Skeletal muscle satellite cell (primary cell): ENCODE results near the gene ZBTB20.

Experiments used
- H3K27me3 ChIP-seq: 2 replicates; pipeline ENCODE4 v1.7.0; 2013; ENCODE audit warnings: low read length; ENCODE audit not compliant: control insufficient read depth, insufficient read depth
- H3K36me3 ChIP-seq: 2 replicates; pipeline ENCODE4 v1.7.0; 2013; ENCODE audit warnings: mild to moderate bottlenecking, control low read depth, low read length; ENCODE audit not compliant: insufficient read depth
- H3K4me1 ChIP-seq: 2 replicates; pipeline ENCODE4 v1.7.0; 2013; ENCODE audit warnings: low read length; ENCODE audit not compliant: control insufficient read depth, insufficient read depth
- H3K4me2 ChIP-seq: 2 replicates; pipeline ENCODE4 v1.7.0; 2013; ENCODE audit warnings: mild to moderate bottlenecking, low read length
- H3K4me3 ChIP-seq: 2 replicates; pipeline ENCODE4 v1.7.0; 2013; ENCODE audit warnings: low read length
- H3K9ac ChIP-seq: 2 replicates; pipeline ENCODE4 v1.7.0; 2013; ENCODE audit warnings: mild to moderate bottlenecking, low read depth, low read length, moderate library complexity
- H3K9me3 ChIP-seq: replicated peaks from 2 replicates; pipeline ENCODE4 v1.7.0; 2013; ENCODE audit warnings: mild to moderate bottlenecking, control low read depth, low read length

ZBTB20 gene

DNA sequence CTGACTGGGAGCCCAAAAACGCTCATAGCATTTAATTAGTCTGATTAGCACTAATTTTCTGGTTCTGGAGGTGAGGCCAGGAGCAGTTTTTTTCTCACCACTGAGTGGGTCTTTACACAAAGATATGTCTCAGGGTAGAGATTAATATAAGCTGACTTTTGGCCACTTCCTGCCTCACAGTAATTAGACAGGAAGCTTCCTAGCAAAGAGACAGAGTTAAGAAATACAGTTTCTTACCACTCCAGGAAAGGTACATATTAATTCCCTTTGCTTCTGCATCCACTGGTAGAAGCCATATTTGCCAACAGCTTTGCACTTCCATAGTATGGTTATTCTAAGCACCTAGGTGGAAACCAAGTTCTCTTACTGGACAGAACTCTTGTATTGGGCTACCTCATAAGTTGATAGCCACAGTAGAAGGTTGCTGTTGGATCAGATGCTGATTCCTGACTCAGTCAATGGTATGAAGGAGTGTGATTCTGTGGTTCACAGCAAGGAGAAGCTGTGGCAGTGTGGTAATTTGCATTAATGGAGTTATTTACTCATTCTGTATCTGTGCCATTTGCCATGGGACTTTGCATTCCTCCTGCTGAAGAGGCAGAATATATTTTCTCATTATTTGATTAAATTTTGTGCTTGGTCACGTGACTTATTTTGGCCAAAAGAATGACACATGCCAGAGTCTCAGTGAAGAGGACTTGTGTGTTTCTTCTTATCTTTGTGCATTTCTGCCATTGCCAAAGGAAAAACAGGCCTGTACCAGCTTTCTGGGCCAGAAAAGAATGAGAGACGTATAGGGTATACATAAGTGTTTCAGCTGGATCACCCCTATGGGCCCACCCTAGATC lies 17.5 kb upstream of the ZBTB20 start:
- Histone ChIP-seq H3K4me2 (no peak overlapping the region), H3K9ac (no peak overlapping the region), H3K27me3 (no peaks in the 10 kb centered on the region), H3K4me3 (no peak overlapping the region), H3K4me1 (no peaks in the 10 kb centered on the region), H3K9me3 (no peaks in the 10 kb centered on the region), H3K36me3 (no peaks in the 10 kb centered on the region)

DNA sequence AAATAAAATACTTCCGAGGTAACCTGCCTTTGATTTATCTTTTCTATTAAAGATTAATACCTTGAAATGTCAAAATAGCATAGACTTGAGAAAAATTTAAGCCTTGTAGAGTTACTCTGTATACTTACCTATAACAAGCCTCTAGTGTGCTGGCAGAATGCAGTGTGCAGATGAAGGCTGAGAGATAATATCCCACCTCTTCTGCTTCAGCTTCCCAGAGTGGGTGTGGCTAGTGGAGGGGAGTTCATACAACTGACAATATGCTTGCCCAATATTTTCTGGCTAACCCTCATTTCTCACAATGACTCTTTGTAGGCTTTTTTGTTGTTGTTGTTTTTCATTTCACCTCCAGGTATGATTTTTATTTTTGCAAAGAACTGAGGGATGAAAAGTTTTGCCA lies 15.7 kb upstream of the ZBTB20 start:
- Histone ChIP-seq H3K4me2 (no peak overlapping the region), H3K4me1 (no peaks in the 10 kb centered on the region), H3K27me3 (no peaks in the 10 kb centered on the region), H3K9ac (no peak overlapping the region), H3K4me3 (no peak overlapping the region), H3K9me3 (no peaks in the 10 kb centered on the region), H3K36me3 (no peaks in the 10 kb centered on the region)

DNA sequence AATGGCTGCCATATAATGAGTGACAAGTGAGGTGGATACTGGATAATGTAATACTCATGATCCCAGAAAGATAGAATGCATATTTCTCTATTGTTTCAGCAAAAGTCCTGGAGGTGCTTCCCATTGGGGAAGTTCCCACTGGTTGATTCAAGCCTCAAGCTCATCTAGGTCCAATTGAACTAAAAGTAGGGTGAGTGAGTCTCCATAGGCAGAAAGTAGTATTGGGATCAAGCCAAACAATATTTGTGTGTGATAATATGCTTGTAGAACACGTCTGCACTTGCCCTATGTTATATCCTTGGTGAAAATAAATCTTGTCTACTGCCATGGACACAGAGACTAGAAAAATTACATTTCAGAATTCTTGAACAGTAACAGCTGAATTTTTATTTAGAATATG lies 14.8 kb upstream of the ZBTB20 start:
- no peaks in the 10 kb centered on the region for H3K36me3 ChIP-seq

DNA sequence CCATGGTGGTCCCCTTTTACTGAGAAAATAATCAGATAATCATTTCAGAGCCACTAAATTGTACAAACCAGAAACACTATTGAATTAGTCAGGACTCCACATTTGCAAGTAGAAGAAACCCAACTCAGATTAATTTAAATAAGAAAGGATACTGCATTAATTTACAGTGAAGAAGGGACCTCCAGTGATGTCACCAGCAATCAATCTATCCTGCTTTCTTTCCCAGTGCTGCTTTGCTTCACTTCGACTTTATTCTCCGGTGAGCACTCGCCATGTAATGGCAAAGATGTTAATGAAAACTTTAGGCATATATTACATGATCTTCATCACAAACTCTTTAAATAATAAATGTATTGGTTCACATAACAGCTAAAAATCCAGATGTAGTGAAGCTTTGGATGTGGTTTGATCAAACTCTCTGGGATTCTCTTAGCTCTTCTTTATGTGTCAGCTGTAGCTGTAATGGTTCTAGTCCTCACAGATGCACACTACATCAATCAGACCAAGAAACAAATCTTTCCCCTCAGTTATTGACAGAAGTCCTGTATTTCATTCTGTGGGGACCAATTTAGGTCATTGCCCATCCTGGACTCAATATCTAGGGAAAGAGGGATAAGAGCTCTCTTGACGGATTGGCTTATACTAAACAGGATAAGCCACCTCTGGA lies 14.2 kb upstream of the ZBTB20 start:
- no peak overlapping the region for H3K4me3 ChIP-seq
- no peak overlapping the region for H3K4me2 ChIP-seq
- no peaks in the 10 kb centered on the region for H3K4me1 ChIP-seq
- no peaks in the 10 kb centered on the region for H3K36me3 ChIP-seq
- H3K9ac ChIP-seq, result no peak overlapping the region
- no peaks in the 10 kb centered on the region for H3K27me3 ChIP-seq
- H3K9me3 ChIP-seq, result no peaks in the 10 kb centered on the region

More for the DNA sequence above, 14.8 kb upstream of the ZBTB20 start:
- Histone ChIP-seq H3K4me2 (no peak overlapping the region), H3K4me1 (no peaks in the 10 kb centered on the region), H3K9me3 (no peaks in the 10 kb centered on the region), H3K9ac (no peak overlapping the region), H3K27me3 (no peaks in the 10 kb centered on the region), H3K4me3 (no peak overlapping the region)

DNA sequence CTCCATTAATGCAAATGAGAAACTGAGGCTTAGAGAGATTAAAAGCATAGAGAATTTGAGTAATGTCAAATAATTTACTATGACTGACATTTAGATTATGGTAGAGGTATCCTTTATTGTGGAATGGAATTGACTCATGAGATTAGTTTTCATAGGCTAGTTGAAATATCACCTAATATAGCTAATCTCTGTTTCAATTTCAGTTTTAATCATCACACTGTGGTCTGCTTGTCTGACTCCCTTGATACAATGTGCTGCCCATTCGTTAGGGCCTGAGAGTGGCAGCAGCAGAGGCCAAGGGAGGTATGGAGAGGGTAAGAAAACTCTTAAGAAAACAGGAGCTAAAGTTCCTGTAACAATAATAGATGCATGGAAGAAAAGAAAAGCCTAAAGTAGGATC lies 13.2 kb upstream of the ZBTB20 start:
- H3K4me3 ChIP-seq, result no peak overlapping the region
- H3K4me2 ChIP-seq, result no peak overlapping the region
- H3K9ac ChIP-seq, result no peak overlapping the region
- H3K36me3 ChIP-seq, result no peaks in the 10 kb centered on the region
- no peaks in the 10 kb centered on the region for H3K4me1 ChIP-seq
- no peaks in the 10 kb centered on the region for H3K9me3 ChIP-seq
- no peaks in the 10 kb centered on the region for H3K27me3 ChIP-seq

DNA sequence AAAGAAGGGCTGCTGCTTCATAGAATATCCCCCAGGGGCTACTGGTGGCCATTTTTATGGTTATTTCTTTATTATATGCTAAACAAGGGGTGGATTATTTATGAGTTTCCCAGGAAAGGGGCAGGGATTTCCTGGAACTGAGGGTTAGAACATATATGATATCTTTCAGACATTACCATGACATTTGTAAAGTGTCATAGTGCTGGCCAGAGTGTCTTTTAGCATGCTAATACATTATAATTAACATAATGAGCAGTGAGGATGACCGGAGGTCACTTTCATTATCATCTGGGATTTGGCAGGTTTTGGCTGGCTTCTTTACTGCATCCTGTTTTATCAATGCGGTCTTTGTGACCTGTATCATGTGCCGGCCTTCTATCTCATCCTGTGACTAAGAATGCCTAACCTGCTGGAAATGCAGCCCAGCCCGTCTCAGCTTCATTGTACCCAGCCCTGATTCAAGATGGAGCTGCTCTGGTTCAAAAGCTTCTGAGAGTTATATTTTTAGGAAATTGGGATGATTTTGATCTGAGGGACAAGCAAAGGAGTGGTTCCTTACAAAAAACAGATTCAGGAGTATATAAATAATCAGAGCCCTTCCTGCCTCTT lies 9.1 kb upstream of the ZBTB20 start:
- Histone ChIP-seq H3K9me3 (no peaks in the 10 kb centered on the region), H3K36me3 (no peaks in the 10 kb centered on the region), H3K4me1 (no peaks in the 10 kb centered on the region), H3K27me3 (no peaks in the 10 kb centered on the region), H3K4me2 (no peak overlapping the region), H3K4me3 (no peak overlapping the region), H3K9ac (no peak overlapping the region)

DNA sequence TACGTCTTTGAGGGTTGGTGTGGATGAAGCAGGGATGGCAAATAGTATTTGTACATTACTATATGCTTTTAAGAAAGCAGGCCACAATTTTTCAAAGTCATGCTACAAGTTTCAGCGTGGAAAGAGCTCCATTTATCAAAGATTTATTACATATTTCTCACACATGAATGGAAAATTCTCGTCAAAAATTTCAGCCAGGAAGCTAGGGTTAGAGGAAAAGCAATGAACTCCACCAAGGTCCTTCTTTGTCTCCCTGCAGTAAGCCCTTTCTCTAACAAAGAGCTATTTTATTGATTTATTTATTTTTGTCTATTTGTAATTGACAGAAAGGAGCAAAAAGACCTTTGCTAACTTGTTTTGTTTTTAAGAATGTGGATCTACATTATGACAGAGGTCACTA lies 7.5 kb upstream of the ZBTB20 start:
- Histone ChIP-seq H3K27me3 (no peaks in the 10 kb centered on the region), H3K36me3 (no peaks in the 10 kb centered on the region), H3K4me1 (no peaks in the 10 kb centered on the region), H3K9me3 (no peaks in the 10 kb centered on the region), H3K4me2 (no peak overlapping the region), H3K4me3 (no peak overlapping the region), H3K9ac (no peak overlapping the region)

DNA sequence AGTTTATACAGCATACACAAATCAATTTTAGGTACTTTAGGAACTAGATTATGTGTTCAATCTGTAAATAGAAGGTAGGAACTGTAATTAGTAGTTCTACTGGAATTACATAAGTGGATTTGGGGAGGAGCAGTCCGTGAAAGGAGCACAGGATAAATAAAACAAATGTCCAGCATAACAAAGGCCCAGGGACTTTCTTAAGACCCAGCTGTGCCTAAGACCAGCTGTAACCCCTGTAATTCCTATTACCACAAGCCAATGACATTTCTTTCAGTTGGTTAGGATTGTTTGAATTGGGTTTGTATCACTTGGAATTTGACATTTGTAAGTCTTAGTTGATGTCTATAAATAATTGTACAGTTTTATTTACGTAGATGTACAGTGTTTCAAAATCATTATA lies 4.8 kb upstream of the ZBTB20 start:
- Histone ChIP-seq H3K4me2 (no peak overlapping the region), H3K4me1 (peaks cover 6% of the 10 kb centered on the region), H3K36me3 (no peaks in the 10 kb centered on the region), H3K27me3 (no peaks in the 10 kb centered on the region), H3K9ac (no peak overlapping the region), H3K9me3 (no peaks in the 10 kb centered on the region), H3K4me3 (no peak overlapping the region)

DNA sequence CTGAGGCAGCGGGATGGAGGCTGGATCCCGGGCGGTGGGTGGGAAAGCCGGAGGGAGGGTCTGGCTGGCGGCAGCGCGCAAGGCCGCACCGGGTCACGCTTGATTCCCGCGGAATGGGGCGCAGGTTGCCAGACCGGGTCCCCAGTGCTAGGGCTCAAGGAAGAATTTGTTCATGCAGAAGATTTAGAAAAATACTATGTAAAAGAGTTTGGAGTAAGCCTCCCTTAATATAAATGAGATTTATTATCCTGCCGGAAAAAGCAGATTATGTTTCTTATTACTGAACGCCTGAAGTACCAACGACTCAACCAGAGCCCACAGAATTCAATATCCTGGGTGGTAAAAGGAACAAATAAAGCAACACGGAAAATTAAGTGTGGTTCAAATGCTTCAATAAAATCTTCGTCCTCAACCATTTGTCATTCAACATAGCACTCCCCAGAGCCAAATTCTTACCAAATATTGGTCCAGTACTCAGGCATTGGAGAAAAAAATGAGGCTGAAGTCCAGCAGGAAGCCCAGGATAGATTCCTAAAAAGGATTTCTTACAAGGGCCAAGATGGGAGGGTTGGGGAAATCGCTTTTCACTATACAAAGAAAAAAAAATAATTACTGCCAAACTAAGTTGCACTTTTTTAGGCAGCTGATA lies 1.2 kb upstream of the ZBTB20 start:
- H3K36me3 ChIP-seq, result no peaks in the 10 kb centered on the region
- H3K27me3 ChIP-seq, result no peaks in the 10 kb centered on the region
- H3K9ac ChIP-seq, result peak overlapping the region; percentile 92
- H3K9me3 ChIP-seq, result no peaks in the 10 kb centered on the region
- peak overlapping the region; percentile 91 for H3K4me2 ChIP-seq
- peak overlapping the region; percentile 86 for H3K4me3 ChIP-seq
- H3K4me1 ChIP-seq, result peaks cover 11% of the 10 kb centered on the region

DNA sequence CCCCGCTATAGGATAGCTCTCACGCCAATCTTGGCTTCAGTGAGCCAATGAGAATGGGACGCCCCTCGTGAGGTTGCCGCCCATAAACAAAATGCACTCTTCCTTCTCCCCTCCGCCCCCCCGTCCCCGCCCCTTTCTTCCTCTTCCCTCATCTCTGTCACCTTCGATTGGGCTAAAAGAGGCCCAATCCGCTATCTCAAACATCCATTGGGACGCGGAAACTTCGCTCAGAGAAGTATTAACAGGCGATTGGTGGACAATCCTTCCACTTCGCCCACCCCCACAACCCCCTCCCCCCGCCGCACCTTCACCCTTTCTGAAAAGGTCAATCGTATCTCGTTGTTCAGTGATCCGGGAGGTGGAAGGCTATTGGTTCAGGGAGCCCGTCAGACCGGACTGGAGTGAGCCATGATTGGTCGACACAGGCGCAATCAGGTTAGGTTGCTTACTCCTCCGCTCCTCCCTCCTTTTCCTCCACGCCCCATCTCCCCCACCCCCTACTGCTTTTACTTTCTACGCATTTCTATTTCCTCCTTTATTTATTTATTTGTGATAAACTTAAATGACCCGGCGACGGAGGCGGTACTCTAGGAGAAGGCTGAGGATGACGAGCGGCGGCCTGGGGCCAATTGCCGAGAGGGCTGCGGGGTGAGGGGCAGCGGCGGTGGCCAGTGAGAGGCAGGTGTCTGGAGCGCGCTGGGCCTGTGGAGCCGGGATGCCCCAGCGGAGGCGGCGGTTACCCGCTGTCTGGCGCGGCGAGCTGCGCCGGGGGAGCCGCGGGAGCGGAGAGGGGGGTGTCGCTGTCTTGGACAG lies 447 bp upstream of the ZBTB20 start:
- Histone ChIP-seq H3K4me2 (peak overlapping the region; percentile 91), H3K36me3 (no peaks in the 10 kb centered on the region), H3K27me3 (no peaks in the 10 kb centered on the region), H3K9ac (peak overlapping the region; percentile 92), H3K4me3 (peak overlapping the region; percentile 86), H3K9me3 (no peaks in the 10 kb centered on the region), H3K4me1 (peaks cover 11% of the 10 kb centered on the region)

DNA sequence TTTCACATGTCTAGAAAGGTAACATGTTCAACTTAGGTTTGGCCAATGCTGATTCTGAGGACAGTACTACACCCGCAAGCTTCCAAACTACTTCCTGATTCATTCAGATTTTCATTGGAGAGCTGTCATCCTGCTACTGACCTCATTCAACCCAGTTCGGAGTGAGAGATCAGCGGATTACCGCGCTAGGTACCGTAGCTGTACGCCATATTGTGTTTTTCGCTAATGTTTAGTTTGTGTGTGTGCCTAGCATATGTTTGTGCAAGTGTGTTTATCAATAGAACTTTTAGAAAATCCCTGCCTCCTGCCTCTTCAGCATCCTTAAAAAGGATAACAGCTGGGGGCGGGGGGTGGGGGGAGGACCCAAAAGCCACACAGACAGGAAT lies 1.1 kb downstream of the ZBTB20 start:
- H3K4me3 ChIP-seq, result peak overlapping the region; percentile 84
- H3K27me3 ChIP-seq, result no peaks in the 10 kb centered on the region
- H3K4me1 ChIP-seq, result peaks cover 11% of the 10 kb centered on the region
- no peaks in the 10 kb centered on the region for H3K36me3 ChIP-seq
- no peaks in the 10 kb centered on the region for H3K9me3 ChIP-seq
- peak overlapping the region; percentile 99 for H3K9ac ChIP-seq
- H3K4me2 ChIP-seq, result peak overlapping the region; percentile 94
